ENCODE measurements around the gene SH3BGR.
A peak's percentile ranks its signal among the peaks of the same experiment; 100 is the strongest.
"Not testable (repeated sequence)": the region's sequence is repeated elsewhere in the genome, so short reads cannot be mapped to it uniquely, and the experiment has no call there.

Gene SH3BGR

DNA sequence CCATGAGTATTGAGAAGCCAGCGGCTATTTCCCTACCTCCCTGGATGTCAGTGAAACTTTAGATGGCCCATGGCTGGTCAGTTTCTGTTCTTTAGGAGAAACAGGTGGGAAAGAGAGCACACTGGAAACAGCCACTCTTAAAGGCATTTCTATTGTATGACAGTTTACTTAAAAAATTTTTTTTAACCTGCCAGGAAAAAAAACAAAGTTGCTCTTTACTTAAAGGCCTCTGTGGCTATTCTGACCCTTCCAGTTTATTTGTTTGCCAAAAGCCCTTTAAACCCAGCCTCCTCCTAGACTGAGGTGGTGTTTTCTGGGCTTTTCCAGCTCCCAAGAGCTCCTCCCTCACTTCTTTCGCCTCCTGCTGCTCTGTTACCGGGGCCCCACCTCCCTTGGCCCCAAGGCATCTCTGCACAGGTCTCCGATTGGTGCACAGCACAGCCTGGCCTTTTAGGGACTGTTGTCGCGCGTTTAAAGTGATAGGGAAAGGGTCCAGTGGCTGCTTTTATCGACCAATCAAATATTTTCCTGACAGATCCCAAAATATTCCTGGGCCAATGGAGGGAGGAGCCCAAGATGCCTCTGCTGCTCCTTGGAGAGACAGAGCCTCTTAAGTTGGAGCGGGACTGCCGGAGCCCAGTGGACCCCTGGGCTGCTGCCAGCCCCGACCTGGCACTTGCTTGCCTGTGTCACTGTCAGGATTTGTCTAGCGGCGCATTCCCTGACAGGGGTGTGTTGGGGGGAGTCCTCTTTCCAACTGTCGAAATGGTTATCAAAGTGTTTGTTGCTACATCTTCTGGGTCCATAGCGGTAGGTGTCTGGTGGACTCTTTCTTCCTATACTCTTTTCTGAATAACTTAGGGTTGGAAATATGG, at the start of gene SH3BGR:
Gene SH3BGR, plus strand, starts transcription at position 639 of the 875 bp plus-strand sequence. Its CDS starts 127 bp downstream, at position 766.
- DNase-seq (ENCODE audit: low read depth) = no peak

GRCh38 chr21:39406065-39406464, 45.7 kb upstream of the SH3BGR start:
- DNase-seq (ENCODE audit: low read depth) = no peak

- not testable (repeated sequence) for DNase-seq (ENCODE audit: low read depth)
Observed at GRCh38 chr21:39419204-39419603, 32.6 kb upstream of the SH3BGR start.

GRCh38 chr21:39422527-39423241, 29.1 kb upstream of the SH3BGR start:
- no peak for DNase-seq (ENCODE audit: low read depth)

DNA sequence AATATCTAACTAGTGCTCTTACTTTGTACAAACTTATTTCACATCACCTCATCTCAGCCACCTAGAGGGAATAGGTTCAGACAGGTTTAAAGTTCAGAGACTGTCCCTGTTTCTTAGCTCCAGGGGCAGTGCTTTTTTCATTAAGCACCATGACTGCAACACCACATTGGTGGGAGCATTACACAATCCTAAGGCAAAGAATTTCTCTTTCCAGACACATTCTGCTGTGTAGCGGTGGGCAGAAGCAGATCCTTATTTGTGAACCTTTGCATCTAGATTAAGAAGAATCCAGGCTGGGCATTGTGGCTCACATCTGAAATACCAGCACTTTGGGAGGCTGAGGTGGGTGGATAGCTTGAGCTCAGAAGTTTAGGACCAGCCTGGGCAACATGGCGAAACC, 22.3 kb upstream of the SH3BGR start:
- DNase-seq (ENCODE audit: low read depth) = no peak

DNA sequence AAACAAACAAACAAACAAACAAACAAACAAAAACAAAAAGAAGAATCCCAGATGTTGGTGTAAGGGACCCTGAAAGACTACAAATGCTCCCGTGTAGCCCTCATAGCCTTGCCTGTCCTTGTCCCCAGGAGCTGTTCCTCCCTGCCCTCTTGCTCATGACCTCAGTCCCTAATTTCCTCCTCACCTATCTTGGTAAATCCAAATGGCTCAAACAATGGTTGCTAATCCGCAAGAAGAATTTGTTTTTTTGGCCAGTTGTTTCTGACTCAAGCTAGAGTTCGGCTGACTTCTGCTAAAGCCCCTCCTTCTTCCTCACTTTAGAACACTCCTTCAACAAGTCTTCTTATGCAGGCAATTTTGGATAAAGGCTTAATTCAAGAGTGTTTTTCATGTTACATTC, 21.8 kb upstream of the SH3BGR start:
- DNase-seq (ENCODE audit: low read depth) = no peak

DNA sequence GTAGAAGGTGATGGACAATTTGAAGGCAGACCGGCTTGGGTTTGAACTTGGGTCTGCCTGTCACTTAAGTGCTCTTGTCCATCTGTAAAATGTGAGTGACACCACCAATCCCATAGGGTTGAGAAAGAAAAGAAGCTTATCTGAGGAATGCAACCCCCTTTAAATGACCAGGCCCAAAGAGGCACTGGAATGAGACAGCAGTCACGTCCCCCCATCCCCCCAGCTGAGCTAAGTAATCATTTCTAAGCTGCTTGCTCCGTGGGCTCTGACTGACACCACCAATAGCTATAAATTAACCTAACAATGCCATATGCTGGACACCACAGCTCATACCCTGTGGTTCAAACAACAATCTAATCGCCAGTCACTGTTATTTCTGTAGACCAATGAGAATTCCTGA, 21.3 kb upstream of the SH3BGR start:
- DNase-seq (ENCODE audit: low read depth) = no peak

- no peak for DNase-seq (ENCODE audit: low read depth)
Observed at GRCh38 chr21:39430954-39431353, 20.8 kb upstream of the SH3BGR start.

DNA sequence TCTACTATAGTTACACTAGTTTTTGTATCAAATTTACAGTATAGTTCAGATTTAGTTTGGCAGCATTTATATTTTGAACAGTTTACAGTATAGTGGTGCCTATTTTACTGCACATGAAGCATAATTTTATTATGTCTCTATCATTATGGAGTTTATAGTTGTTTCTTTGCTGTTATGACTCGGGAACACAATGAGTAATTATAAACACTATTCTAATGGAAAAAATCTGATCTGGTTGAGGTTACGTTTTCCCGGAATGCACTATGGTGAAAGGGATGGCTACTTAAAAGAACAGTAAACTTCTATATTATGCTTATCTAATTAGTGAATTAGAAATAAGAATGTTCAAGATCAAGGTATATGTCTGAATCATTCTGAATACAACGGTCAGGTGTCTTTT, 16.8 kb upstream of the SH3BGR start:
- no peak for DNase-seq (ENCODE audit: low read depth)

- DNase-seq (ENCODE audit: low read depth) = no peak
Observed at GRCh38 chr21:39439232-39439631, 12.5 kb upstream of the SH3BGR start.

DNA sequence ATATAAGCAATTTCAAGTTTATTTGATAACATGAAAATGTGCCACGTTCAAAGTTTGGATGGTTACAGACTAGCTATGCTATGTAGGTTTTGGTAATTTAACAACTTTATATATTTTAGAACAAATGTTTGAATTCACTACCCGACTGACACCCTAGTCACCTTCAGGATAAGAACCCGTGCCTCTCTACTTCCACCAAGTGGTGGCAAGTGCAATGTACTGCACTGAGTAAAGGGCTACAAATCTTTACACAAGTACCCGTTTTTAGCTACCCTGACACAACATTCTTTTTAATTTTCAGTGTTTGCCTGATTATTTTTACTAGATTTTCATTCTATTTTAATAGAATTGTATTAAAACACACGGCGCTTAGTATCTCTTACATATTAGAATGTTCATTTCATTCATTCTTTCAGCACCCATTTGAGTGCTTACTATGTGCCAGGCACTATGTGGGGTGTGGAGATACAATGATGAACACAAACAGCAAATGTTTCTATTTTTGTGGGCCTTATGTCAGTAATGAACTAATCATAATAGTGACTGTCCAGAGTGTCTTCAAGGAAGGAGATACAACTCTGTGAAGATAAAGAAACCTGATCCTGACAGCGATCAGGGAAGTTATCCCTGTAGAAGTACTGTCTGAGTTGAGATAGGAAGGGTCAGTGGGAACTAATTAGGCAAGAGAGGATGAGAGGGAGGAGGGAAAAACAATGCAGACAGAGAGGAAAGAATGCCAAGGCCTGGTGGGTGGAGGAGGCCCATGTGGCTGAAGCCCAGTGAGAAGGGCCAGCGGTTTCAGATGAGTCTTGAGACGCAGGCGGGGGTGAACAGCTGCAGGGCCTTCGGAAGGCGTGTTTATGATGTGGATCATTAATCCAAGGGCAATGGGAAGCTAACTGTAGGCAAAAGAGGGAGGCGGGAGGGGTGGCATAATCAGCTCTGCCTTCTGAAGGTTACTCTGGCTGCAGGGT, 10.0 kb upstream of the SH3BGR start:
- DNase-seq (ENCODE audit: low read depth) = no peak

- no peak for DNase-seq (ENCODE audit: low read depth)
Observed at GRCh38 chr21:39444421-39445180, 7.2 kb upstream of the SH3BGR start.

GRCh38 chr21:39445321-39446269, 6.2 kb upstream of the SH3BGR start, which contains the start of gene LCA5L:
TSS of gene LCA5L (minus strand) at chr21:39445778. CDS start at chr21:39428493, 17,285 bp downstream.
- peak; percentile 93 for DNase-seq (ENCODE audit: low read depth)

DNA sequence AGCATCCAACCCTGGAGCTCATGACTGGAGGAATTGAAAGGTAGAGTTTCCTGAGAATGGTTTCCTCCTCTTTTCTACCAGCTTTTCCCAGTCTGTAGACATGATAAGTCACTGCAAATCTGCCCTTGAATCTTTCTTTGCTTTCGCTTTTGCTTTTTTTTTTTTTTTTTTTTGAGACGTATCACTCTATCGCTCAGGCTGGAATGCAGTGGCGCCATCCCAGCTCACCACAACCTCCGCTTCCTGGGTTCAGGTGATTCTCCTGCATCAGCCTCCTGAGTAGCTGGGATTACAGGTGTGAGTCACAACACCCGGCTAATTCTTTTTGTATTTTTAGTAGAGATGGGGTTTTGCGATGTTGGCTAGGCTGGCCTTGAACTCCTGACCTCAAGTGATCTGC, 4.5 kb upstream of the SH3BGR start:
- no peak for DNase-seq (ENCODE audit: low read depth)

DNA sequence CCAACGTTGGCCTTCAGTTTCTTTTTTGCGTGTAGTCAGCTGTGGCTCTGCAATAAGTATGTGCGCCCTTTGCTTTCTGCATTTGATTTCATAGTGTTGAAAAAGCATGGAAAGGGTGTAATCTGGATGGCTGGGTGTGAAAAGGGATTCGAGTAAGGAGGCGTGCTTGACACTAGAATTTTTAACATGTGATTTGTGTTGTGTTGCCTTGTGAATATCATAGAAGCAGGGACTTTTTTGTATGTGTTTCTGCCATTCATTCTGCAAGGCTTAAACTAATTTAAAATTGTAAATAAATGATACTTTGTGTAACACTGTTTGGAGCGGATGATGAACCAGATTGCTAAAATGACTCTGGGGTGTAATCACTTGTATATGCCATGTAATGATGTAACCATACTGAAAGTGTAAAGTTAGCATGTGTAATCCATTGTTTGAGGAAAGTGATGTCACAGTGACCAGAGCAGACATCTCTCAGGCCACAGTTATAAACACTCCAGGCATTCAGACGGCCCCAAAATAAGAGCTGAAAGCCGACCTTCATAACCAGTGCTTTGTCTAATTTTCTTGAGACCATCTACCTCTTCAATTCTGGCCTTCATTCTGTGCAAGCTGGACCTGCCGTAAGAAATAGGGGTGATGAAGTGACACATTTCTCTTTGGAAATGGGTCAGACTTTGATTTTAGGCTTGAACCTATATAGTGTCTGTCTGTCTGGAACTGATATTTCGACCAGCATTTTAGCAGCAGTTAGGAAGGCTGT, 618 bp downstream of the SH3BGR start:
- no peak for DNase-seq (ENCODE audit: low read depth)

GRCh38 chr21:39452970-39453342, 1.2 kb downstream of the SH3BGR start:
- DNase-seq (ENCODE audit: low read depth) = no peak

GRCh38 chr21:39453571-39454179, 1.9 kb downstream of the SH3BGR start:
- DNase-seq (ENCODE audit: low read depth) = no peak

- no peak for DNase-seq (ENCODE audit: low read depth)
Observed at GRCh38 chr21:39454949-39455668, 3.3 kb downstream of the SH3BGR start.
